ENCODE results near the gene CADM2.

Gene CADM2

DNA sequence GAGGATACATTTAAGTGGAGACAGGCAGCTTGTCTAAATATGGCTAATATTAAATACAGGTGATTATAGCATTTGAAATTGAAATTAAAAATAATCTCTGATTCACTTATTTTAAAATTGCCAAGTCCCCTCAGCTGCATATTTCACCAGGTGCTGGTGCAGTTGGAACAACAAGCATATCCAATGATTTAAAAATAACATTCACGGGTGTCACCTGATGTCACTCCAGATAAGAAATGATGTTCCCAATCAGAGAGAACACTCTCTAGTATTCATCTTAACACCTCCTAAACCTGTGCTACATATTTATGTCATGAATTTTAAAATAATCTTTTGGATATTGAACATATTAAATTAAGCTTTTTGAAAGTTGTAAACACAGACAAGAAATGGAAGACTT is 249.9 kb downstream of the CADM2 start:
- no peak for DNase-seq

GRCh38 chr3:85210540-85210939 is 251.8 kb downstream of the CADM2 start:
- DNase-seq = no peak

- DNase-seq = no peak
These were observed 270.2 kb downstream of the CADM2 start for GRCh38 chr3:85228966-85229365.

GRCh38 chr3:85244091-85244490 is 285.3 kb downstream of the CADM2 start:
- no peak for DNase-seq

GRCh38 chr3:85244519-85244918 is 285.7 kb downstream of the CADM2 start:
- DNase-seq = no peak

DNA sequence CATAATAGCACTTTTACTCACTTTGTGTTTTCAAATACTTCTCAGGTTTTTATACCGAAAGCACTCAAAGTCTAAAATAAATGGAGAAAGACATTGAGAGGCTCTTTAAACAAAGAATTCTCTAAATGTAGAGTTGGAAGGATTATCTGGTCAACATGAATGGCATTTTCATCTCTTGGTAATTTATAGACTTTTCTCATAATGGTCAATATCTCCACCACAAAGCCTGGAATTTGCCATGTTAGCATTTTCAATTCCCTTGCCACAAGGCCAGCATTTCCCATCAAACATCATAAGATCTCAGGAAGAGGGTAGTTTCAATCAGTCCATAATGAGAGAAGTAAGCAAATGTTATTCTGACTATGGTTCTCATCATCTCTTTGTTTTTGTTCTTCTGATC is 293.0 kb downstream of the CADM2 start:
- DNase-seq = no peak

- DNase-seq = no peak
These were observed 293.9 kb downstream of the CADM2 start for GRCh38 chr3:85252686-85253085.

DNA sequence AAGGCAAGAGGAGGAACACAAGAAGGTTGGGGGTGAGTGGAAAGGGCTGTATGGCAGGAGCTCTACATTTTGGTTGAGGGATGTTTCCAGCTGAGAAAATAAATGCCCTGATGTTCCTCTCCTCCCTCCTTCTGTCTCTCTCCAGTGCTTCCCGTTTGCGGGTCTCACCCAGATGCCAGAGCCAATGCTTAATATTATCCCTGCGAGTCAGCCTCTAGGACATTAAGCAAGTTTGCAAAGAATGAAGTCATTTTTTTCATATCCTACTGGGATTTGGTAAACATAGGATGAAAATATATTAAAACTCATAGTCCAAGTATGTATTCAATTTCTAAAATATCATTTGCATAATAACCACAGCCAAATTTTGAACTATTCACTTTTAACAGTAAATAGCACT is 295.9 kb downstream of the CADM2 start:
- DNase-seq = no peak

- peak; percentile 4 for DNase-seq
These were observed 297.2 kb downstream of the CADM2 start for GRCh38 chr3:85255949-85256348.

- DNase-seq = no peak
These were observed 299.5 kb downstream of the CADM2 start for GRCh38 chr3:85258326-85258725.

- DNase-seq = no peak
These were observed 300.0 kb downstream of the CADM2 start for GRCh38 chr3:85258819-85259218.

DNA sequence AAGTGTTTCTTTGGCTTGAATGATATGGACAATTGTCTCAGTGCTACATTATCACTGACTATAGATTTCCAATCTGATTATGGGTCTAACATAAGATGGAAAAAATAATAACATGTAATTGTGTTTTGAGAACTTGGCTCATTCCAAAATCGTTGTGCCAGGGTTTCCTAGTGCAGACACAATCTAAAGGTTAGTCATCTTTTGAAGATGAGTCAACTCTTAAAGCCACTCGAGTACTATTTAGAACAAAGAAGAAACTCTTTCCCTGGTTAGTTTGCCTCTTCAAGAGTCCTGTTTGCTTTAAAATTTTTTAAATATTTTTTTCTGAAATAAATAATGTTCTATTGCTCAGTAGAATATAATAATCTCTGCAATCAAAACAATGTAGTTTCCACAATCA is 301.0 kb downstream of the CADM2 start:
- no peak for DNase-seq

GRCh38 chr3:85264381-85264780 is 305.6 kb downstream of the CADM2 start:
- no peak for DNase-seq

- DNase-seq = no peak
These were observed 311.7 kb downstream of the CADM2 start for GRCh38 chr3:85270488-85270887.

DNA sequence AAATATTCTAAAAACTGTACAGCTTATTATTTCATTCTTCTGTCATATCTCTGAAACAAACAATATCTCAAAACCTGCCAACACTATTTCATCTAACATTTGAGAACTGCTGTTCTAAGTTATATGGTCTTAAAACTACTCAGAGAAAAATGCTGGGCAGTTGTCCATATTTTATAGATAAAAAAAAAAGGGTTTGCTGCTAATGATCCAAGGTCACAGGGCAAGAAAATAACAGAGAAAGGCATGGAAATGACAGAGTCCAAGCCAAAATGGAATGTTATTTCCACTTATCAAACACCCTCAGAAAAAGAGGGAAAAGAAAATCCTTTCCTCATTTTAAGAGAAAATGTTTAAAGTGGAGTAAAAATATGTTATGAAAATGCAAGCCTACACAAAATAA is 313.1 kb downstream of the CADM2 start:
- DNase-seq = no peak

GRCh38 chr3:85288257-85288656 is 329.5 kb downstream of the CADM2 start:
- DNase-seq = no peak

DNA sequence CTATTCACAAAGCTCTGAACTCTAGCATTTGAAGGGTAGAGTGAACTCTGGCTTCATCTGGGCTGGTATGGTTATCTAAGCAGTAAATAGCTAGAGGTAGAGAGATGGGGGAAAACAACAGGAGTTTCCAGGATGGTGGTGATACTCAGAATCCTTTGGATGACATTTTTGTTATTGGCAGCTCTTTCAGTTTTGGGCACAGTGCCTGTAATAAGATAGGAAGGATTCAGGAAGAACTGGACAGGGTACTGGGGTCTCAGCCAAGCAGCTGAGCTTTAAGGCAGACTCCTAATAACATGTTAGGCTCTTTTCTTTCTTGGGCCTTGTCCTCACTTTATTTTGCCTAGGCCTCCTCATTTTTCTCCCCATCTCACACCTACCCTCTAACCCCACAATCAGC is 338.5 kb downstream of the CADM2 start:
- no peak for DNase-seq

- no peak for DNase-seq
These were observed 339.2 kb downstream of the CADM2 start for GRCh38 chr3:85298032-85298431.

GRCh38 chr3:85303156-85303555 is 344.4 kb downstream of the CADM2 start:
- DNase-seq = no peak

DNA sequence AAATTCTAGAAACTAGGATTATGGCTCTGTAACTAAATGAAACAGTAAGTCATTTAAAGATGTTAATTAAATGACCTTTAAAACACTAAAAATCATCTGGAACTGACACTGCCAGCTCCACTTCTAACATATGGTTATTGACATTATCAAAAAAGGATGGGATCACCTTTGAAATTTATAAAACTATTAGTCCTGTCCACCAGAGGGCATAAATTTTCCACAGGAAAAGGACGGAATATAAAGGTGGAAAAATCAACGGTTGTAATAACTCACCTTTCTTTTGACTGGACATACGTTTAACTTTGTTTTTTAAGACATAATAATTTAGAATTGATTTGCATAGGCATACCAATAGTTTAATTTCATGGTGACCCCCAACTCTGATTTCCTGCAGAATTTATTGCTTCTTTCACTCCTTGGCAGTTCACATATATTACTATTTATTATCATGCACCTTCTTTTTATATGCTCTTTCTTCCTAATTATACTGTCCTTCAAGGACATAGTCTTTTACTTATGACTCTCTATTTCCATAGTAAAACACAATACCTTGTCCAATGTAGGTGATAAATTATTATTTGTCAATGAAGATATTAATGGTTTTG is 345.7 kb downstream of the CADM2 start:
- no peak for DNase-seq

GRCh38 chr3:85312331-85312730 is 353.5 kb downstream of the CADM2 start:
- DNase-seq = no peak

GRCh38 chr3:85313380-85313779 is 354.6 kb downstream of the CADM2 start:
- DNase-seq = no peak

- no peak for DNase-seq
These were observed 357.5 kb downstream of the CADM2 start for GRCh38 chr3:85316252-85316651.

GRCh38 chr3:85321892-85322291 is 363.1 kb downstream of the CADM2 start:
- no peak for DNase-seq

- no peak for DNase-seq
These were observed 371.3 kb downstream of the CADM2 start for GRCh38 chr3:85330071-85330470.

DNA sequence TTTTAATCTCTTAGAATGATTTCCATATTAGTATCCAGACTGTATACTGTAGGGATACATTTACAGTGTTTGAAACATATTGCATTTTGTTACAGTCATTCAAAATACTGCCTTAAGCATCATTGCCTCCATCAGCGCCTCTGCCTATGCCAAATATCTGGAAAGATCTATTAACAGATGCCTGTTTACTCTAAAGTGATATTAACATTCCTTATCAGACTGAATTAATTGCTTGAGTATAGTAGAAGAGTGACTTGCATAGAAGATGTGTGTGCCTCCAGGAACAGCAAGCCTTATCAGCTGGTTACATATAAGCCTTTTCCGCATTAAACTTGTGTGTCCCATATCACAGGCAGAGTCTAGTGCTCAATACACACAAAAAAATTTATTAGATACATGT is 379.1 kb downstream of the CADM2 start:
- no peak for DNase-seq

All from NCI-H2227 treated with DMSO at 0.1 percent for 48 hours (cell line).